Right renal cortex interstitium (tissue), 3 donors: ENCODE data around the gene RP9. TPM values are rescaled to one million over a fixed set of nuclear protein-coding genes. Genes with fewer than 3 reads are reported as not detected.

Experiments
- DNase-seq, 3 donors: peaks; one replicate each; pipeline ENCODE4 v3.0.0-alpha.2; 2013; ENCODE audit warnings: low read depth in 3 of 3, low spot score in 2 of 3
- polyA plus RNA-seq, 3 donors: library from polyadenylated mRNA; unstranded; fragments of 120-200 nt; gene quantifications; one replicate each; pipeline ENCODE4 v1.2.1, GENCODE V29; 2013; ENCODE audit not compliant: insufficient read length in 3 of 3

Gene RP9, protein sequence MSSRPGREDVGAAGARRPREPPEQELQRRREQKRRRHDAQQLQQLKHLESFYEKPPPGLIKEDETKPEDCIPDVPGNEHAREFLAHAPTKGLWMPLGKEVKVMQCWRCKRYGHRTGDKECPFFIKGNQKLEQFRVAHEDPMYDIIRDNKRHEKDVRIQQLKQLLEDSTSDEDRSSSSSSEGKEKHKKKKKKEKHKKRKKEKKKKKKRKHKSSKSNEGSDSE
- 10 to 100 TPM; 36.1 to 39.5 (median 38.7) TPM for polyA plus RNA-seq

- peak in 2 of 3 donors; percentile 57 to 61 for DNase-seq
Observed at GRCh38 chr7:33109005-33109757, at the start of gene RP9. Gene RP9, minus strand, starts transcription at chr7:33109404. Its CDS starts 32 bp downstream, at chr7:33109372.

- DNase-seq, result no peak
Observed at GRCh38 chr7:33157781-33158180, 48.6 kb upstream of the RP9 start.

GRCh38 chr7:33157311-33157710 is 48.1 kb upstream of the RP9 start:
- no peak for DNase-seq

DNA sequence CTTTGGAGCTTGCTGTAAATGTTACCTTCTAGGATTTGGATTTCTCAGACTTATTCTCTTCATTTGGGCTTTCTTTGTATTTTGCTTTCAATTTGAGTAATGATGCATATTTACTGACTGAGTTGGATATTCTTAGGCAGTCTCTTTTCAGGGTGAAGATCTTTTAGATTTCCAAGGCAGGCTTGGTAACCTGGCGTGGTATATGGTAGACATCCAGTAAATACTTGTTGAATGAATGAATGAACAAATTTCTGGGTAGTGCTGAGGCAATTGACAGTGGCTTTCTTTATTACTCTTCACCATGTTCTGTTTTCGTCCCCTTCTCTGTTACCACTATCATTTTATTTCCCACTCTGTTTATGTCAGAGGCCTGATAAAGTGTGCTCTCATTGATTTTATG is 47.2 kb upstream of the RP9 start:
- DNase-seq, result no peak

GRCh38 chr7:33155811-33156210 is 46.6 kb upstream of the RP9 start:
- no peak for DNase-seq

GRCh38 chr7:33152087-33152486 is 42.9 kb upstream of the RP9 start:
- DNase-seq, result no peak

DNA sequence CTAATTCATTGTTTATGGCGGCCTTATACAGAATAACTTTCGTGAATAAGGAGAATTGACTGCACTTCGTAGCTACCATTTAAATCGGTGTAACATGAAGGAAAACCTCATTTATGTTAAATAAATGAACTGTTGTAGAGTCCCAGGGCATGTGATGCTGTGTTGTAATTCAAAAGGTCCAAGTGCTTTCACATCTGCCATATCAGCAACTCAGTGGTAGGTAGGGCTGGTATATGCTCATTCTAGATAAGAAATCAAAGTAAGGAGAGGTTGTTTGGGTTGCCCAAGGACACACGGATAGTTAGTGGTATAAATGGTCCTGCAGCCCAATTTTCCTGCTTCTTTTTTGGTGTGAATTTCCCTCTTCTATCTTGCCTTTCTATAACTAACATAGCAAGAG is 36.0 kb upstream of the RP9 start:
- DNase-seq, result no peak

DNA sequence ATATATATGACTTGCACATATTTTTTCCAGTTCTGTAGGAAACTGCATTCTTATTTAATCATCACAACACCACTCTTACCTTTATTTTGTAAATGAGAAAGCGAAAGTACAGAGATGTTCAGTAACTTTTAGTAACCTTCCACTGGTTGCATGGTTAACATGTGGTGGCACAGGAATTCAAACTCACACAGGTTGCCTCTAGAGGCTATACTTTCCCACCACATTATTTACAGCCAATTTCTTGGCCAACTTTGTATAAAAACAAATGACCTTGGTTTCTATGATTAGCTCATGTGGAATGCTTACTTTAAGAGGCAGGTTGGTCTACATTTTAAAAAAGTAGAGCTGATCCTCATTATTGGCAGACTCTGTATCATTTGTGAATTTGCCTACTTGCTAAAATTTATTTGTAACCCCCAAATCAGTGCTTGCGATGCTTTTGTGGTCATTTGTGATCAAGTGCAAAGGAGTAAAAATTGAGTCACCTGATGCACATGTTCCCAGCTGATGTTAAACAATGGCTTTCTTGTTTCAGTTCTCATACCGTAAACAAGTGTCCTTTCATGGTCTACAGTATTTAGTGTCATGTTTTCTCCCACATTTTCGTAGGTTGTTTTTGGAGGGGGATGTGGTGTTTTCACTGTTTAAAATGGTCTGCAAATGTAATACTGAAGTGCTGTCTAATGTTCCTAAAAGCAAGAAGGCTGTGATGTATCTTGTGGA is 35.0 kb upstream of the RP9 start:
- no peak for DNase-seq

- DNase-seq, result no peak
Observed at GRCh38 chr7:33142585-33142984, 33.4 kb upstream of the RP9 start.

DNA sequence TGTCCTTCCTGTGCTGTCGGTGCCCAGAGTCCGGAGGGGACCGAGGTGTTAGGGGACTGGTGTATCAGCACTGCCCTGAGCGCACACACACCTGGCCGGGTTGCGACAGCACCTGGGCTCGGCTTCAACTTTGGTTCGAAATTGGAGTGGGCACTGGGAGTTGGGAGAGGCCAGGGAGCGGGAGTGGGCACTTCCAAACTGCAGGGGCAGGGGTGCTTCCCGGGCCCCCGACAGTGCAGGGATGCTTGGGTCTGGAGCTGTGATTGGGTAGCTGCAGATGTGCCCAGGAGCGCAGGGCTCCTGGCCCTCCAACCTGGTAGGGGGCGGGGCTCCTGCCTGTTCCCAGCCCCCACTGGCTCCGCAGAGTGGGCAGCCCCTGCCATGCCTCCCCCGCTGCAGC is 27.9 kb upstream of the RP9 start:
- DNase-seq, result no peak

- no peak for DNase-seq
Observed at GRCh38 chr7:33130184-33130583, 21.0 kb upstream of the RP9 start.

- DNase-seq, result no peak
Observed at GRCh38 chr7:33129806-33130153, 20.6 kb upstream of the RP9 start.

DNA sequence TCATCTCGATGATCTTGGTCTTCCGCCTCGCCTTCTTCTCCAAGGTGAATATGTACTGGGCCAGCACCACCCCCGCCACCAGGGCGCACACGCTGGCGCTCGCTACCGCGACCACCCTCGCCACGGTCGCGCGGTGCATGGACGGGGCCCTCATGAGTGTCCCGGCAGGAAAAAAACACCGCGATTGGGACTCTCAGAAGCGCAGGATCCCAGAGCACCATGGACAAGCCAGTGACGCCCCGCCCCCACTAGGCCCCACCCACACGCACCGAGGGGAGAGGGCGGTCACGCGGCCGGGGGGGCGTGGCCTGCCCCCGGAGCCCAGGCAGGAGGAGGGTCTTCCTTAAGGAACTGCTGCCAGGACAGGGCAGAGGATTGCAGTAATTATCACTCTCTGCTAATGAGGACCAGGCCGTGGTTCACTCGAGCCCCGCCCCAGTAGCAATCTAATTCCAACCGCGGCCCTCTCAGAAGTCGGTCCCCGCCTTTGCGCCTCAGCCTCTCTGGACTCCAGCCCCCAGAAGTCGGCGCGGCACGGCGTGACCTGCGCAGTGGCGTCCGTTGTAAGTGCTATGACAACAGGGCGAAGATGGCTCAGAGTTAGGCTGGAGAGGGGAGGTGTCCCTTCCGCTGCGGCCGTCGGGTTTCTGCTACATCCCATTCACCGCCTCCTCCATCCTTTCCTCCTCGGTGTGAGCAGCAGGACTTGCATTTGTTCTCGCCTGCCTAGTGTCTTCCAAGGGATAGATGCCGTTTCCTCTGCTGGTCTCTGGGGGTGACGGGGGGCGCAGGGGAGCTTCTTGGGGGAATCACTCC is 20.0 kb upstream of the RP9 start, which contains the start of gene BBS9:
TSS of gene BBS9 (plus strand) at position 575 of the 816 bp plus-strand sequence. CDS start 16,689 bp downstream, outside the sequence.
- peak; percentile 85 to 90 (median 89) for DNase-seq

- DNase-seq, result no peak
Observed at GRCh38 chr7:33128631-33128989, 19.4 kb upstream of the RP9 start.

GRCh38 chr7:33127085-33127484 is 17.9 kb upstream of the RP9 start:
- DNase-seq, result no peak

- no peak for DNase-seq
Observed at GRCh38 chr7:33118383-33118782, 9.2 kb upstream of the RP9 start.

DNA sequence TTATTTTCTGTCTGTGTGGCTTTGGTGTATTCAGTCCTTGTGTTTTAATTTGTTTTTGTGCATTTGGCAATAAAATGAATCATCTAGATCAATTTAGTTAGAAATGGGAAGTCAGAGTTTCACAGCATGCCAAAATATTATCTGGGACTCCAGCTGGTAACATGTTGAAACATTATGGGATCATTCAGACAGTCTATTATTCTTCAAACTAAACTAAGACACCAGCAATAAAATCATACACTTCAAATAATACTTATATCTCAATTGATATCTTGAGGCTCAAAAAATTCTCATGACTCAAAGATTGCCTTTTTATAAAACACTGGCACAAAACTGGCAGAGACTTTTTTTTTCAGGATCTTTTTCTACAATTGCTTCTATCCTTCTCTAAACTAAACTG is 5.8 kb upstream of the RP9 start:
- no peak for DNase-seq

DNA sequence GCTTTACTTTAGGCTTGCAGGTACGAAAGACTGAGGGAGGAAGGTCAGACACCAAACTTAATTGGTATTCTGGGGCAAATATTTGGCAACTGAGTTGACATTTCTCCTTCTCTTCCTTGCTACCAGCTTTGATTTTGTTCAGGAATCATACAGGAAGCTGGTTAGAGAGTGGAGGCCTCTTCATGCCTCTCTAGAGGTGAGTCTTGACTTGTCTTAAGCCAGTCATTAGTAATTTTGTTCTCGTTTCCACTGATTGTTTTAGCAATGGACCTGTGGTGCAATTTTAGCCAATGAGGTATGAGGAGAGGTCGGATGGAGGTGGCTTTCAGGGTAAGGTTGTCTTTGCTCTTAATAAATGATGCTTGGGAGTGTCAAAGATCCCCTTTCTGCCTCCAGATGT is 2.4 kb upstream of the RP9 start:
- no peak for DNase-seq

DNA sequence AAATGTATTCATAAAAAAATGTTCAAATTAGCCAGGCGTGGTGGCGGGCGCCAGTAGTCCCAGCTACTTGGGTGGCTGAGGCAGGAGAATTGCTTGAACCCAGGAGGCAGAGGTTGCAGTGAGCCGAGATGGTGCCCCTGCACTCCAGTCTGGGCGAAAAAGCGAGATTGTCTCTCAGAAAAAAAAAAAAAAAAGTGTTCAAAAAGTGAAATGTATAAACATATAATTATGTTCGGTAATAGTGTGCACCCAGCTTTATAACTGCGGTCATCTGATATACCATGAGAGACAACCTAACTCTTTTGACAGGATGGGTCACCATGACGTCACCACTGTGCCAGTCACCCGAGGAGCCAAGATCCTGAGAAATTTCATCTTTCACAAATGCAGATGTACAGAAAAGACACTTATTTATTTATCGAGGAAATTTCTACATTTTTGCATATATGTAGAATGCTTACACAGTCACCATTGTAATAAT is 594 bp upstream of the RP9 start:
- peak in 1 of 3 donors; percentile 8 for DNase-seq

DNA sequence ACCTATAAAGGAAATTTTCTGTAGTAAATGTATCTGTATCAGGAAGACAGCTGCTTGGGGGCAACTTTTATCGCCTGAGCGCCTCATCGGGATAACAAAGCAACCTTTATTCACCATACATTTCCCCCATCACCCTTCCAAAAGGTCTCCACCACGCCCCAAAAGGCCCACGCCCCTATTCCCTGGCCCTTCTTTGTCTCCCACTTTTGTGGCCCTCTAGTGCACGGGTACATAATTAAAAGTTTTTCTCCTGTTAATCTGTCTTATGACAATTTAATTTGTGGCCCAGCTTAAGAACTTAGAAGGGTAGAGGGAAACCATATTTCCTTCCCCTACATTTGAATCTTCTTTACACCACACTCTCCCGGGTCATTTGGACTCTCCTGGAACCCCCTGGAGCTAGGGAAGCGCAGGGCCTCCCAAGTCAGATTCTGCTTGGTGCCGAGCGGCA is 625 bp downstream of the RP9 start:
- no peak for DNase-seq
